HepG2 (cell line): ENCODE results near the gene PLSCR1. TPM values are rescaled to one million over a fixed set of nuclear protein-coding genes. Genes with fewer than 3 reads are reported as not detected.

Source experiments
- ATAC-seq: fragments of 200-7000 bp; cut with Tn5 transposase; 3 replicates; pipeline ENCODE4 v1.9.1; 2020; ENCODE audit warnings: mild to moderate bottlenecking, moderate library complexity
- BruUV-seq: library from RNA; stranded (reverse); fragments of 400-500 nt; replicated peaks from 2 replicates; lab custom pipeline; 2021; lab: Mats Ljungman, UMichigan
- CTCF ChIA-PET: fragments of 300-600 bp; formaldehyde crosslinking; extraction: SDS; loops from one replicate; lab custom pipeline; 2021; ENCODE audit warnings: low total read pairs, inconsistent platforms, low intra/inter-chr PET ratio; lab: Yijun Ruan, JAX
- POLR2A ChIA-PET: fragments of 350-600 bp; sonication (Branson Sonifier 250); formaldehyde crosslinking; loops from one replicate; lab custom pipeline; 2020; ENCODE audit warnings: antibody characterized with exemption, inconsistent platforms; lab: Yijun Ruan, JAX
- DNase-seq: peaks from one replicate; pipeline ENCODE4 v3.0.0-alpha.2; 2015; ENCODE audit warnings: low spot score
- FAIRE-seq: peaks from 3 replicates; lab custom pipeline; 2011; peaks lifted over from hg19 to GRCh38; lab: Jason Lieb, UNC
- H2AFZ ChIP-seq: one replicate; pipeline ENCODE4 v1.6.1; 2011; ENCODE audit warnings: low read length, inconsistent platforms
- H3K27ac ChIP-seq: fragments of 300-600 bp; 3 replicates; pipeline ENCODE4 v1.8.0; 2011; ENCODE audit warnings: mixed run types, mild to moderate bottlenecking, mixed read lengths, low read length, inconsistent platforms; ENCODE audit not compliant: insufficient read depth; ENCODE audit errors: extremely low read length
- H3K27me3 ChIP-seq, 2 experiments: fragments of 200-600 bp in 1 of 2; 2 replicates in 1 of 2; 3 replicates in 1 of 2; pipeline versions ENCODE4 v1.6.0 to v1.8.0; 2011; ENCODE audit warnings: low read length in 2 of 2, mild to moderate bottlenecking in 2 of 2, moderate library complexity in 2 of 2, inconsistent platforms in 1 of 2; ENCODE audit not compliant: insufficient read depth in 2 of 2, control insufficient read depth in 1 of 2
- H3K36me3 ChIP-seq, 2 experiments: fragments of 200-600 bp in 1 of 2; replicated peaks in 1 of 2; 2 replicates in 1 of 2; 3 replicates in 1 of 2; pipeline versions ENCODE4 v1.5.1 to v1.8.0; 2011; ENCODE audit warnings: low read length in 2 of 2, inconsistent platforms in 1 of 2; ENCODE audit not compliant: insufficient read depth in 2 of 2, control insufficient read depth in 1 of 2
- H3K4me1 ChIP-seq: 2 replicates; pipeline ENCODE4 v1.5.1; 2012; ENCODE audit warnings: low read length, inconsistent platforms; ENCODE audit not compliant: insufficient read depth
- H3K4me2 ChIP-seq: 2 replicates; pipeline ENCODE4 v1.6.0; 2011; ENCODE audit warnings: low read depth, low read length, inconsistent platforms
- H3K4me3 ChIP-seq, 3 experiments: fragments of 200-600 bp in 1 of 3; sonication (generic), shearing (Covaris generic) in 1 of 3; replicated peaks in 1 of 3; 2 replicates each; pipeline ENCODE4 v1.5.1; 2011 to 2016; ENCODE audit warnings: low read length in 3 of 3, inconsistent platforms in 2 of 3, low read depth in 2 of 3, mild to moderate bottlenecking in 2 of 3, control low read depth in 1 of 3, mixed read lengths in 1 of 3; ENCODE audit not compliant: insufficient read depth in 1 of 3
- H3K79me2 ChIP-seq: one replicate; pipeline ENCODE4 v1.6.1; 2011; ENCODE audit warnings: low read length, inconsistent platforms; ENCODE audit not compliant: insufficient read depth
- H3K9ac ChIP-seq: 2 replicates; pipeline ENCODE4 v1.6.0; 2011; ENCODE audit warnings: mild to moderate bottlenecking, low read depth, low read length, inconsistent platforms; ENCODE audit not compliant: insufficient read depth
- H3K9me3 ChIP-seq: 2 replicates; pipeline ENCODE4 v1.5.1; 2012; ENCODE audit warnings: mild to moderate bottlenecking, low read length
- H4K20me1 ChIP-seq: 2 replicates; pipeline ENCODE4 v1.6.0; 2011; ENCODE audit warnings: inconsistent platforms, mild to moderate bottlenecking, low read length, moderate library complexity; ENCODE audit not compliant: insufficient read depth
- ATF7 ChIP-seq, 2 experiments: fragments of 450-650 bp in 1 of 2; sonication (generic) in 1 of 2; formaldehyde crosslinking in 1 of 2; IDR thresholded peaks; 2 replicates each; pipeline versions ENCODE4 v1.4.0 to v1.6.1; 2016 to 2020; ENCODE audit warnings: antibody characterized with exemption in 1 of 2, mild to moderate bottlenecking in 1 of 2, missing genetic modification reagents in 1 of 2
- CREB1 ChIP-seq, 2 experiments: fragments of 450-650 bp in 1 of 2; IDR thresholded peaks; 2 replicates each; pipeline ENCODE4 v1.6.1; 2016 to 2017; ENCODE audit warnings: control low read depth in 1 of 2, mild to moderate bottlenecking in 1 of 2, missing compliant biosample characterization in 1 of 2, missing genetic modification characterization in 1 of 2
- E2F5 ChIP-seq: sonication (generic); formaldehyde crosslinking; conservative IDR thresholded peaks from 2 replicates; pipeline ENCODE4 v1.4.0; 2020; ENCODE audit warnings: missing genetic modification reagents
- GZF1 ChIP-seq: sonication (generic); formaldehyde crosslinking; IDR thresholded peaks from 2 replicates; pipeline ENCODE4 v1.5.1; 2020; ENCODE audit warnings: mild to moderate bottlenecking, missing genetic modification reagents
- IRF2 ChIP-seq: IDR thresholded peaks from 2 replicates; pipeline ENCODE4 v1.6.1; 2018; ENCODE audit warnings: missing genetic modification reagents, missing compliant biosample characterization
- MNT ChIP-seq: fragments of 450-650 bp; IDR thresholded peaks from 2 replicates; pipeline ENCODE4 v1.6.1; 2016
- NFRKB ChIP-seq: fragments of 450-650 bp; IDR thresholded peaks from 2 replicates; pipeline ENCODE4 v1.6.1; 2017
- REL ChIP-seq: sonication (generic); formaldehyde crosslinking; conservative IDR thresholded peaks from 2 replicates; pipeline ENCODE4 v1.8.0; 2022; ENCODE audit warnings: mild to moderate bottlenecking, missing genetic modification reagents, moderate library complexity
- SP4 ChIP-seq: sonication (generic); formaldehyde crosslinking; IDR thresholded peaks from 2 replicates; pipeline ENCODE4 v1.8.1; 2023; ENCODE audit warnings: mild to moderate bottlenecking, missing genetic modification reagents
- SRSF4 ChIP-seq: fragments of 200-400 bp; formaldehyde crosslinking; IDR thresholded peaks from one replicate; pipeline ENCODE4 v1.6.1; 2018; ENCODE audit warnings: mild to moderate bottlenecking, low read depth, low read length, moderate library complexity; ENCODE audit not compliant: poor library complexity, severe bottlenecking
- TFDP2 ChIP-seq: sonication (generic); formaldehyde crosslinking; IDR thresholded peaks from 2 replicates; pipeline ENCODE4 v1.4.0; 2020; ENCODE audit warnings: missing genetic modification reagents
- THYN1 ChIP-seq: sonication (generic); formaldehyde crosslinking; IDR thresholded peaks from 2 replicates; pipeline ENCODE4 v1.8.1; 2023; ENCODE audit warnings: low read depth, mild to moderate bottlenecking, moderate library complexity, missing genetic modification reagents, borderline replicate concordance
- ZEB1 ChIP-seq: IDR thresholded peaks from 2 replicates; pipeline ENCODE4 v1.6.1; 2012; ENCODE audit warnings: mild to moderate bottlenecking, low read depth, inconsistent platforms; ENCODE audit not compliant: insufficient replicate concordance
- ZFY ChIP-seq: sonication (generic); formaldehyde crosslinking; IDR thresholded peaks from 2 replicates; pipeline ENCODE4 v1.4.0; 2020; ENCODE audit warnings: missing genetic modification reagents
- ZMAT5 ChIP-seq: sonication (generic); formaldehyde crosslinking; IDR thresholded peaks from 2 replicates; pipeline ENCODE4 v1.5.0; 2020; ENCODE audit warnings: mild to moderate bottlenecking, low read depth, missing genetic modification reagents, borderline replicate concordance
- ZMYM3 ChIP-seq: sonication (generic); formaldehyde crosslinking; IDR thresholded peaks from 2 replicates; pipeline ENCODE4 v1.5.1; 2020; ENCODE audit warnings: mild to moderate bottlenecking, missing genetic modification reagents
- ZNF552 ChIP-seq: sonication (generic); formaldehyde crosslinking; IDR thresholded peaks from 2 replicates; pipeline ENCODE4 v1.9.0; 2022; ENCODE audit warnings: missing genetic modification reagents, mild to moderate bottlenecking, borderline replicate concordance
- ZNF703 ChIP-seq: sonication (generic); formaldehyde crosslinking; IDR thresholded peaks from 2 replicates; pipeline ENCODE4 v1.5.1; 2020; ENCODE audit warnings: missing genetic modification reagents, mild to moderate bottlenecking, moderate library complexity, borderline replicate concordance
- ZNF782 ChIP-seq: sonication (generic); formaldehyde crosslinking; IDR thresholded peaks from 2 replicates; pipeline ENCODE4 v1.4.0; 2020; ENCODE audit warnings: missing genetic modification reagents, mild to moderate bottlenecking, borderline replicate concordance
- WGBS: methylation state at CpG from one replicate; pipeline ENCODE4 v1.1.6; 2017; ENCODE audit warnings: low lambda C conversion rate; 5-methylcytosine and 5-hydroxymethylcytosine counted together
- in situ Hi-C: cut with HindIII; loops from 2 replicates; pipeline ENCODE4 v1.10.0; 2017; ENCODE audit warnings: low pct_unique_long_range_greater_than_20kb; ENCODE audit not compliant: extremely low pct_ligation_motif_present
- intact Hi-C: fragments of 100-400 bp; cut with micrococcal nuclease; formaldehyde crosslinking; loops from one replicate; pipeline ENCODE4 v1.10.0; 2022; ENCODE audit not compliant: unreplicated experiment
- polyA plus RNA-seq, 8 experiments: library from polyadenylated mRNA; depleted of rRNA in 3 of 8; stranded (reverse) in 7 of 8; unstranded in 1 of 8; fragments of >200 nt; fragmentation: Illumina TruSeq in 4 of 8; extraction: Trizol in 4 of 8; gene quantifications; 2 replicates each; pipeline versions ENCODE4 v1.2.1 to v1.2.3, GENCODE V29; 2011 to 2016; ENCODE audit warnings: low read depth in 4 of 8, missing spikeins in 1 of 8, mixed read lengths in 1 of 8; ENCODE audit not compliant: insufficient read depth in 1 of 8
- total RNA-seq, 5 experiments: library from RNA; depleted of rRNA; stranded (reverse); fragments of >200 nt; fragmentation: Illumina TruSeq; extraction: Trizol; gene quantifications; 2 replicates each; pipeline ENCODE4 v1.2.3, GENCODE V29; 2016; ENCODE audit warnings: low read depth in 1 of 5

Gene PLSCR1
- total and polyA plus RNA-seq, 2 of the 13 experiments (the other 11 are each of a cell fraction or from before 2014, with no cell fraction given): 33.8 to 34.1 TPM

GRCh38 chr3:146537603-146538002 is 6.8 kb downstream of the PLSCR1 start:
- H3K27me3 ChIP-seq: no peaks in the 10 kb centered on the region
- BruUV-seq: no TSS peak
- peaks cover 0 to 3% of the 10 kb centered on the region in 2 experiments; a peak in 1 of 5 replicates for H3K36me3 ChIP-seq

GRCh38 chr3:146536681-146537080 is 7.7 kb downstream of the PLSCR1 start:
- no peak overlapping the region for H3K27ac ChIP-seq
- H3K4me2 ChIP-seq: no peak overlapping the region
- no TSS peak for BruUV-seq
- no peak overlapping the region for H2AFZ ChIP-seq
- ChIA-PET POLR2A (no interaction called here), CTCF (no interaction called here)
- no peak for ATAC-seq
- H4K20me1 ChIP-seq: no peaks in the 10 kb centered on the region
- H3K4me1 ChIP-seq: peaks cover 42% of the 10 kb centered on the region
- intact Hi-C loops: no loop called here
- H3K9me3 ChIP-seq: no peaks in the 10 kb centered on the region
- peaks cover 3 to 4% of the 10 kb centered on the region in 2 experiments; a peak in 2 of 5 replicates for H3K36me3 ChIP-seq
- in situ Hi-C loops: no loop called here
- peaks cover 39% of the 10 kb centered on the region for H3K79me2 ChIP-seq
- no peak overlapping the region for H3K9ac ChIP-seq
- no peak for DNase-seq
- no peak overlapping the region for H3K4me3 ChIP-seq
- H3K27me3 ChIP-seq: no peaks in the 10 kb centered on the region
- FAIRE-seq: no peak
- TF ChIP-seq GZF1 (CRISPR knock-in tag): no peak
- no peak for TF ChIP-seq TFDP2 (CRISPR knock-in tag)
- TF ChIP-seq ZEB1: no peak
- TF ChIP-seq SP4 (CRISPR knock-in tag): no peak
- TF ChIP-seq MNT: no peak
- no peak for TF ChIP-seq ZNF703 (CRISPR knock-in tag)
- no peak for TF ChIP-seq REL
- no peak for TF ChIP-seq ZNF552 (CRISPR knock-in tag)
- no peak for TF ChIP-seq NFRKB

More at GRCh38 chr3:146537603-146538002, 6.8 kb downstream of the PLSCR1 start:
- no peak overlapping the region for H3K27ac ChIP-seq
- CTCF ChIA-PET: no interaction called here
- TF ChIP-seq ZMYM3 (CRISPR knock-in tag) (no peak), THYN1 (CRISPR knock-in tag) (no peak), E2F5 (CRISPR knock-in tag) (no peak), CREB1 (IDR thresholded peaks at IDR 0.05) (0 out of 2 replicates have a peak, but pooled peaks have one; percentile 45), CREB1 (CRISPR knock-in tag; IDR thresholded peaks at IDR 0.05) (no peak), ZMAT5 (no peak), IRF2 (CRISPR knock-in tag) (no peak), ZFY (no peak), SRSF4 (no peak), ATF7 (IDR thresholded peaks at IDR 0.05) (peak; percentile 84), ATF7 (CRISPR knock-in tag; IDR thresholded peaks at IDR 0.05) (no peak), ZNF782 (CRISPR knock-in tag) (no peak)
- H2AFZ ChIP-seq: no peak overlapping the region
- no peaks in the 10 kb centered on the region for H3K9me3 ChIP-seq
- DNase-seq (no peak), ATAC-seq (no peak), FAIRE-seq (no peak)
- H3K4me2 ChIP-seq: no peak overlapping the region
- POLR2A ChIA-PET: no interaction called here
- intact Hi-C loops: no loop called here
- WGBS: 91% methylated on average over 3 of the region's 3 CpGs
- in situ Hi-C loops: no loop called here
- no peaks in the 10 kb centered on the region for H4K20me1 ChIP-seq
- H3K4me3 ChIP-seq: no peak overlapping the region
- no peak overlapping the region for H3K9ac ChIP-seq
- H3K4me1 ChIP-seq: peaks cover 51% of the 10 kb centered on the region
- peaks cover 48% of the 10 kb centered on the region for H3K79me2 ChIP-seq
